LNCAP (cell line): ENCODE data around the gene ACTL7A.

Source experiments
- TF ChIP-seq, protein P1 (sequence below): fragments of 450-650 bp; IDR thresholded peaks from 2 replicates; pipeline ENCODE4 v1.5.1; 2017; ENCODE audit warnings: mild to moderate bottlenecking

Gene ACTL7A

DNA sequence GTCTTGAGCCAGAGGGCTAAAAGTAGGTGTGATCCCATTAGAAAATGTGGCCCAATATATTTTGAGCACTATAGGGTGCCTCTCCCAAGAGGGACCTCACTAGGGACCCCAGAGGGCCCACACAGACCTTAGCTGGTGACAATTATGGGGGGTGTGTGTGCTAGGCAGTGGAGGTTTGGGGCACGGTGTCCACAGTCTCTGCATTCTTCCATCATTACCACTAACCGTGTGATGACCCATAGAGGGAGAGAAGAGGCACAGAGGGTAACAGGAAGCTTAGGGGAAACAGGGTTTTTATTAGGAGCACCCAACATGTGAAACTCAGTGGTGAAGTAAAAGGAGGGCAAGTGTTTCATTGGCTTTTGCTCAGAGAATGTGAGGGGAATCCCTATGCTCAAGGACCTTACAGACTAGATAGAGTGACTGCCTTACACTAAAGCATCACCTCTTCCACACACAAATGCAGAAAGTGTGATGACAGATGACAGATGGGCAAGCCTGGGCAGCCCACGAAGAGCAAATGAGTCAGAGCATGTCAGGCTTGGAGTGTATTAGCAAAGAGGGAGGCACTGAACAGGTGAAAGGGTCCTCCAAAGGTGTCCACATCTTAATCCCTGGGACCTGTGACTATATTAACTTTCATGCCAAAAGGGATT, 2.5 kb upstream of the ACTL7A start:
- TF ChIP-seq, protein P1, sequence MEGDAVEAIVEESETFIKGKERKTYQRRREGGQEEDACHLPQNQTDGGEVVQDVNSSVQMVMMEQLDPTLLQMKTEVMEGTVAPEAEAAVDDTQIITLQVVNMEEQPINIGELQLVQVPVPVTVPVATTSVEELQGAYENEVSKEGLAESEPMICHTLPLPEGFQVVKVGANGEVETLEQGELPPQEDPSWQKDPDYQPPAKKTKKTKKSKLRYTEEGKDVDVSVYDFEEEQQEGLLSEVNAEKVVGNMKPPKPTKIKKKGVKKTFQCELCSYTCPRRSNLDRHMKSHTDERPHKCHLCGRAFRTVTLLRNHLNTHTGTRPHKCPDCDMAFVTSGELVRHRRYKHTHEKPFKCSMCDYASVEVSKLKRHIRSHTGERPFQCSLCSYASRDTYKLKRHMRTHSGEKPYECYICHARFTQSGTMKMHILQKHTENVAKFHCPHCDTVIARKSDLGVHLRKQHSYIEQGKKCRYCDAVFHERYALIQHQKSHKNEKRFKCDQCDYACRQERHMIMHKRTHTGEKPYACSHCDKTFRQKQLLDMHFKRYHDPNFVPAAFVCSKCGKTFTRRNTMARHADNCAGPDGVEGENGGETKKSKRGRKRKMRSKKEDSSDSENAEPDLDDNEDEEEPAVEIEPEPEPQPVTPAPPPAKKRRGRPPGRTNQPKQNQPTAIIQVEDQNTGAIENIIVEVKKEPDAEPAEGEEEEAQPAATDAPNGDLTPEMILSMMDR, result no peak

DNA sequence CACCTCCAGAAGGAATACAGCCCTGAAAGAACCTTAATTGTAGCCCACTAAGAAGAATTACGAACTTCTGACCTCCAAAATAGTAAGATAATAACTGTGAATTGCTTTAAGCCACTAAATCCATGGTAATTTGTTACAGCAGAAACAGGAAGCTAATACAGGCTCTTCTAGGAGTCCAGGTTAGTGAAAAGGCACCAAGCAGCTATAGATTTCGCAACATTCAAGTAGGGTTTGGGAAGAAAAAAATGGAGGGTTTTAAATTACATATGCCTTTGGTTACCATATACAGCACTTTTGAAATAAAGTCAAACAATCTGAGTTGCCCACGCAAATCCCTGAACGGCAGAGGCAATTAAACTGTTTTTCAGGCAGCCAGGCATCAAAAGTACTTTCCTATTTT, 1.7 kb upstream of the ACTL7A start:
- TF ChIP-seq, protein P1, result no peak

- TF ChIP-seq, protein P1, result no peak
Observed at GRCh38 chr9:108860764-108861163, 1.3 kb upstream of the ACTL7A start.

DNA sequence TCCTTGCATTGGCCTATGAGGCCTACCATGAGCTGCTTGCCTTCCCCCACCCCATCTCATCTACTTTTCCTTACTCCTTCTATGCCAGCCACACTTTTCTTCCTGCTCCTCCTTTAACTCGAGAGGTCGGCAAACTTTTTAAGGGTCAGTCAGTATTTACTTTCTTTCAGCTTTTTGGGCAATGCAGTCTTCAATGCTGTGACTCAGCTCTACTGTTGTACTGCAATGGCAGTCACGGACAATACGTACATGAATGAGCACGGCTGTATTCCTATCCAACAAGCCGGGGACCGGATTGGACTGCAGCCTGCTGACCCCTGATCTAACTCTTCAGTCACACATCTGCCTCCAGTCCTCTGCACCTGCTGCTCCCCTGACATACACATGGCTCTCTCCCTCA, 602 bp upstream of the ACTL7A start:
- TF ChIP-seq, protein P1, result no peak

- TF ChIP-seq, protein P1, result no peak
Observed at GRCh38 chr9:108863891-108864290, 1.8 kb downstream of the ACTL7A start.

- TF ChIP-seq, protein P1, result no peak
Observed at GRCh38 chr9:108864446-108864845, 2.4 kb downstream of the ACTL7A start.

- TF ChIP-seq, protein P1, result no peak
Observed at GRCh38 chr9:108865037-108865436, 3.0 kb downstream of the ACTL7A start.

GRCh38 chr9:108866001-108866420, 3.9 kb downstream of the ACTL7A start:
- TF ChIP-seq, protein P1, result no peak
